C4-2B (cell line): Measurements from ENCODE around the gene IGFL2.

Experiments used
- H3K27ac ChIP-seq: fragments of 450-650 bp; 2 replicates; pipeline ENCODE4 v1.5.1; 2017
- ZFX ChIP-seq: fragments of 450-650 bp; IDR thresholded peaks from 2 replicates; pipeline ENCODE4 v1.6.1; 2017
- TF ChIP-seq, protein P1 (sequence below): fragments of 450-650 bp; conservative IDR thresholded peaks from 2 replicates; pipeline ENCODE4 v1.5.1; 2017; ENCODE audit warnings: mild to moderate bottlenecking

Gene IGFL2

DNA sequence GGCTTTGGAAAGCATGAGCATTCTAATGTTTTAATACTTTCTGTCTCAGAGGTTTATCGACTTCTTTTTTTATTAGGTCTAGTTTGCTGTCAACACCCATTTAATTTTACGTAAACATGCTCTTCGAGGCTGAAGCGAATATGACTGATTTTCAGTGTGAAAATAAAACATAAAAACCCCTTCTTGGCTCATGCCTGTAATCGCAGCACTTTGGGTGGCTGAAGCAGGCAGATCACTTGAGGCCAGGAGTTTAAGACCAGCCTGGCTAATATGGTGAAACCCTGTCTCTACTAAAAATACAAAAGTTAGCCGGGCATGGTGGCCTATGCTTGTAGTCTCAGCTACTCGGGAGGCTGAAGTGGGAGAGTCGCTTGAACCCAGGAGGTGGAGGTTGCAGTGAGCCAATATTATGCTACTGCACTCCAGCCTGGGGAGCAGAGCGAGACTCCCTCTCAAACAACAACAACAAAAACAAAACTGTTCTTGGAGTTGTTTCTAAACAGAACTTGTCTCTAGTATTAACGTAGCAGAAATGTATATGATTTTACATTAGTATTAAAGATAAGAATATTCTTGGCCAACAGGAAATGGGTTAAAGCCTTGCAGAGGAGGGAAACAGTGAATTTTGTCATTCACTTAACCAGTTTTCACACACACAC lies 16.4 kb upstream of the IGFL2 start:
- TF ChIP-seq, protein P1, sequence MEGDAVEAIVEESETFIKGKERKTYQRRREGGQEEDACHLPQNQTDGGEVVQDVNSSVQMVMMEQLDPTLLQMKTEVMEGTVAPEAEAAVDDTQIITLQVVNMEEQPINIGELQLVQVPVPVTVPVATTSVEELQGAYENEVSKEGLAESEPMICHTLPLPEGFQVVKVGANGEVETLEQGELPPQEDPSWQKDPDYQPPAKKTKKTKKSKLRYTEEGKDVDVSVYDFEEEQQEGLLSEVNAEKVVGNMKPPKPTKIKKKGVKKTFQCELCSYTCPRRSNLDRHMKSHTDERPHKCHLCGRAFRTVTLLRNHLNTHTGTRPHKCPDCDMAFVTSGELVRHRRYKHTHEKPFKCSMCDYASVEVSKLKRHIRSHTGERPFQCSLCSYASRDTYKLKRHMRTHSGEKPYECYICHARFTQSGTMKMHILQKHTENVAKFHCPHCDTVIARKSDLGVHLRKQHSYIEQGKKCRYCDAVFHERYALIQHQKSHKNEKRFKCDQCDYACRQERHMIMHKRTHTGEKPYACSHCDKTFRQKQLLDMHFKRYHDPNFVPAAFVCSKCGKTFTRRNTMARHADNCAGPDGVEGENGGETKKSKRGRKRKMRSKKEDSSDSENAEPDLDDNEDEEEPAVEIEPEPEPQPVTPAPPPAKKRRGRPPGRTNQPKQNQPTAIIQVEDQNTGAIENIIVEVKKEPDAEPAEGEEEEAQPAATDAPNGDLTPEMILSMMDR: no peak
- TF ChIP-seq ZFX: no peak
- H3K27ac ChIP-seq: no peak overlapping the region

- H3K27ac ChIP-seq: peak overlapping the region; percentile 47
- TF ChIP-seq, protein P1: no peak
- TF ChIP-seq ZFX: no peak
These were observed 15.4 kb upstream of the IGFL2 start for GRCh38 chr19:46132508-46133100.

GRCh38 chr19:46133101-46133627 lies 14.9 kb upstream of the IGFL2 start:
- TF ChIP-seq, protein P1: no peak
- TF ChIP-seq ZFX: no peak
- H3K27ac ChIP-seq: peak overlapping the region; percentile 47

DNA sequence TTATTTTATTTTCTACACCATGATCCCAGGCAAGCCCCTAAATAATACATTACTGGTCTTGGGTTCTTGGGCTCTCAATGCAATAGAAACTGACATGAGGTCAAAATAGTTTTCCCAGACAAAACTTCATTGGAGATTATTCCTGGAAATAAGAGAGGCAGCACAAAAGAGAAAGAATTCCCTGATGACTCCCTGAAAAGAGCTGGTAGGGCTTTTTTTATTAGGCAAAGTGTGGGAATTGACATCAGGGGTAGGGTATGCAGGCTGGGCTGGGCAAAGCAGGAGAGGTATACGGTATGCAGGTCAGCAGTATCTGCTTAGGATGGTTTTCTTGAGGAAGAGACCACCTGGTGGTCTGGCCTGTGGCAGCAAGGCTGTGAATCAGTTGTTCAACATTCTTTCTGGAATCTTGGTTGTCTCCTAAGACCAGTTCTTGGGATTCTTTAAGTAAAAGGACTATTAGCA lies 14.2 kb upstream of the IGFL2 start:
- H3K27ac ChIP-seq: no peak overlapping the region
- TF ChIP-seq, protein P1: no peak
- TF ChIP-seq ZFX: no peak

DNA sequence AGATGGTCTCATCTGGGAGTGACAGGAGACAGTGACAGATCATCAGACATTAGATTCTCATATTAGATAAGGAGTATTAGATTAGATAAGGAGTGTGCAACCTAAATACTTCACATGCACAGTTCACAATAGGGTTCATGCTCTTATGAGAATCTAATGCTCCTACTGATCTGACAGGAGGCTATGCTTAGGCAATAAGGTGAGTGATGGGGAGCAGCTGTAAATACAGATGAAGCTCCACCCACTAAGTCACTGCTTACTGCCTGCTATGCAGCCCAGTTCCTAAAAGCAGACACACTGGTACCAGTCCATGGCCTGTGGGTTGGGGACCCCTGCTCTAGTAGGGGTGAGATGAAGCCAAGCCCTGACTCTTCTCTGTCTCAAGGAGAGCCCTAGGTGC lies 13.5 kb upstream of the IGFL2 start:
- H3K27ac ChIP-seq: no peak overlapping the region
- TF ChIP-seq, protein P1: no peak
- no peak for TF ChIP-seq ZFX

DNA sequence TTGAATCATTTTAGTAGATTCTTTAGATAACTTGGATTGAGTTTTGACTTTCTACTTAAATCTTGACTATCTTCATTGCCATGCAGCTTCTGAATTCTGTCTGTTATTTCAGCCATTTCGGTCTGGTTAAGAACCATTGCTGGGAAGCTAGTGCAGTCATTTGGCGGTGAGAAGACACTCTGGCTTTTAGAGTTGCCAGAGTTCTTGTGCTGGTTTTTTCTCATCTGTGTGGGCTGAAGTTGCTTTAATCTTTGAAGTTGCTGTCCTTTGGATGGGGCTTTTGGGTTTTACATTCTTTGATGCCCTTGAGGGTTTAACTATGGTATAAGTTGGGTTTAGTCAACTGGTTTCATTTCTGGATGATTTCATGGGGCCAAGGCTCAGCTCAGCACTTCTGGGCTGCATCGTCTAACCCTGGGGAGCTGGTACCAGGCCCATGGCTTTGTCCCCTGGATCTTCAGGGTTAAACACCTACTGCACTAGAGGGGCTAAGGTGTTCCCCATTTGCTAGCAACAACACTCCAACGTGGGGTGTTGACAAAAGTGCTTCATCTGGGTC lies 10.0 kb upstream of the IGFL2 start:
- no peak overlapping the region for H3K27ac ChIP-seq
- TF ChIP-seq, protein P1: no peak
- TF ChIP-seq ZFX: no peak

DNA sequence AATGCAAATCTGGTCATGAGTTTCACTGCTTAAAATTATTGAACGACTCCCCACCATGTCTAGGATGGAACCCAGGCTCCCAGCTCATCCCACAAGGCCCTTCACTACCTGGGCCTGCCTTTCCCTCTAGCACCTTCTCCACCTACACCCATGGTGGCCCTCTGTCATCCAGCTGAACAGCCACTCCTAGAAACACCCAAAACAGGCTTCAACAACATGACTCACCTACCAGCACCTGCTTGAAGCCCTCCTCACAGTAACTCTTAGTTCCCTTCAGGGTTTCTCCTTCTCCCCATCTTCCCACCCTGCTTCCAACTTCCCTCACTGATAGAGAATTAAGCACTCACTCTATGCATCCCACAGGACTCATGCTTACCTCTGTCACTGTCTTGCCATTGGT lies 6.6 kb upstream of the IGFL2 start:
- H3K27ac ChIP-seq: no peak overlapping the region
- no peak for TF ChIP-seq ZFX
- TF ChIP-seq, protein P1: no peak
